PC-9 (cell line): Measurements from ENCODE around the gene DHFR. TPM values are rescaled to one million over a fixed set of nuclear protein-coding genes. Genes with fewer than 3 reads are reported as not detected.

Experiments
- BruUV-seq: library from RNA; stranded (reverse); fragments of 400-500 nt; replicated peaks from 2 replicates; lab custom pipeline; 2021; lab: Mats Ljungman, UMichigan
- CTCF ChIA-PET: fragments of 300-600 bp; sonication (Branson Sonifier 250); formaldehyde crosslinking; loops from one replicate; lab custom pipeline; 2022; ENCODE audit warnings: antibody characterized with exemption; lab: Charles Lee
- POLR2A ChIA-PET: fragments of 300-600 bp; sonication (Branson Sonifier 250); formaldehyde crosslinking; loops from one replicate; lab custom pipeline; 2022; ENCODE audit warnings: antibody characterized with exemption; ENCODE audit not compliant: unreplicated experiment; lab: Charles Lee
- DNase-seq, 2 experiments: peaks; one replicate each; pipeline versions ENCODE4 v3.0.0 to v3.0.0-alpha.2; 2015 to 2022; ENCODE audit warnings: mixed read lengths in 1 of 2
- H2AFZ ChIP-seq: fragments of 200-600 bp; sonication (generic); 2 replicates; pipeline ENCODE4 v1.8.1; 2017; ENCODE audit warnings: antibody characterized with exemption
- H3F3A ChIP-seq: fragments of 200-600 bp; sonication (generic); 2 replicates; pipeline ENCODE4 v1.8.1; 2017; ENCODE audit warnings: antibody characterized with exemption, mild to moderate bottlenecking, low read depth; ENCODE audit not compliant: insufficient read depth
- H3K27ac ChIP-seq: fragments of 200-600 bp; sonication (generic); 2 replicates; pipeline ENCODE4 v1.6.1; 2016; ENCODE audit warnings: mixed run types
- H3K27me3 ChIP-seq: fragments of 200-600 bp; sonication (generic); 2 replicates; pipeline ENCODE4 v1.6.1; 2016; ENCODE audit warnings: low read depth, mixed run types; ENCODE audit not compliant: insufficient read depth
- H3K36me3 ChIP-seq: fragments of 200-600 bp; sonication (generic); 2 replicates; pipeline ENCODE4 v1.6.1; 2016; ENCODE audit warnings: low read depth, mixed run types
- H3K4me1 ChIP-seq: fragments of 200-600 bp; sonication (generic); replicated peaks from 2 replicates; pipeline ENCODE4 v1.6.1; 2016; ENCODE audit warnings: mixed run types; ENCODE audit not compliant: insufficient read depth
- H3K4me2 ChIP-seq: fragments of 200-600 bp; sonication (generic); 2 replicates; pipeline ENCODE4 v1.6.1; 2017; ENCODE audit warnings: mixed run types
- H3K4me3 ChIP-seq: fragments of 200-600 bp; sonication (generic); 2 replicates; pipeline ENCODE4 v1.6.1; 2016; ENCODE audit warnings: mixed run types
- H3K79me2 ChIP-seq: fragments of 200-600 bp; sonication (generic); 2 replicates; pipeline ENCODE4 v1.6.1; 2017; ENCODE audit warnings: low read depth, mixed run types
- H3K9me2 ChIP-seq: fragments of 200-600 bp; sonication (generic); 2 replicates; pipeline ENCODE4 v1.8.1; 2017; ENCODE audit warnings: mild to moderate bottlenecking; ENCODE audit not compliant: insufficient read depth
- H3K9me3 ChIP-seq: fragments of 200-600 bp; sonication (generic); 2 replicates; pipeline ENCODE4 v1.8.1; 2016; ENCODE audit warnings: low read depth; ENCODE audit not compliant: insufficient read depth
- H4K20me1 ChIP-seq: fragments of 200-600 bp; sonication (generic); 2 replicates; pipeline ENCODE4 v1.8.1; 2017; ENCODE audit not compliant: insufficient read depth
- EZH2 ChIP-seq: fragments of 200-600 bp; sonication (generic); IDR thresholded peaks from 2 replicates; pipeline ENCODE4 v1.8.0; 2017; ENCODE audit warnings: antibody characterized with exemption, low read depth
- intact Hi-C: fragments of 100-400 bp; cut with micrococcal nuclease; formaldehyde crosslinking; loops from one replicate; pipeline ENCODE4 v1.10.0; 2022; ENCODE audit not compliant: unreplicated experiment
- total RNA-seq: library from RNA; stranded (reverse); gene quantifications from 2 replicates; pipeline ENCODE4 v1.2.3, GENCODE V29; 2021
- TF ChIP-seq, protein P1 (sequence below): fragments of 200-600 bp; sonication (generic); conservative IDR thresholded peaks from 2 replicates; pipeline ENCODE4 v1.6.1; 2017; ENCODE audit warnings: mixed run types, antibody characterized with exemption, mild to moderate bottlenecking, moderate library complexity

Gene DHFR
- total RNA-seq, 1 experiment from 2014 or later: 45.3 TPM

DNA sequence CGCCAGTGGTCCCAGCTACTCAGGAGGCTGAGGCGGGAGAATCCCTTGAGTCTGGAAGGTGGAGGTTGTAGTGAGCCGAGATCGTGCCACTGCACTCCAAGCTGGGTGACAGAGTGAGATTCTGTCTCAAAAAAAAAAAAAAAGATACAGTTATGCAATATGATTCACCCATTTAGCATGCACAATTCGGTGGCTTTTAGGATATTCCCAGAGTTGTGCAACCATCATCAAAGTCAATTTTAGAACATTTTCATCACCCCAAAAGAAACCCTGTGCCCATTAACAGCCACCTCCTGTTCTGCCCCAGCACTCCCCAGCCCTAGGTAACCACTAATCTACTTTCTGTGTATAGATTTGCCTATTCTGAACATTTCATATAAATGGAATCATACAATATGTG lies 4.3 kb upstream of the DHFR start:
- intact Hi-C loops: no loop called here
- BruUV-seq: no TSS peak

DNA sequence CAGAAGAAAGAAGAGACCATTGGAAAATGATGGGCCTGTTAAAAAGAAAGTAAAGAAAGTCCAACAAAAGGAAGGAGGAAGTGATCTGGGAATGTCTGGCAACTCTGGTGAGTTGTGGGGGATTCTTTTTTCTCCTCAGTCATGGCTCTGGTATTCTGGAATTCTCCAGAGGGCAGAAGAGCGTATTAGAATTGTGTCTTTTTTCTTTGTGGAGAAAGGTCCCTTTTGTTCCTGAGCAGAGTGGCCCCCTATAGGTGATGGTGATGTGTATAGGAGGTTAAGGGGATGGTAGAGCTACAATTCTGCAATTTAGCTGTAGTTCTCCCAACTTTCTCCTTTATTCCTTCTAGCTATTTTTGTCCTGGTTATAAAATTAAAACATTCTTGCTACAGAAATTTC lies 1.6 kb upstream of the DHFR start:
- Histone ChIP-seq H3K27me3 (no peaks in the 10 kb centered on the region), H3K9me3 (no peaks in the 10 kb centered on the region), H2AFZ (no peak overlapping the region), H3K4me2 (peak overlapping the region; percentile 87; the same call in 1 of the 2 replicates), H3K36me3 (peaks cover 18% of the 10 kb centered on the region; the same call in 1 of the 2 replicates), H3K4me1 (peaks cover 17% of the 10 kb centered on the region), H3K4me3 (no peak overlapping the region), H3F3A (no peaks in the 10 kb centered on the region), H4K20me1 (peaks cover 10% of the 10 kb centered on the region), H3K27ac (no peak overlapping the region), H3K79me2 (peaks cover 30% of the 10 kb centered on the region), H3K9me2 (no peaks in the 10 kb centered on the region)
- CTCF ChIA-PET: no interaction called here
- no TSS peak for BruUV-seq
- intact Hi-C loops: no loop called here
- POLR2A ChIA-PET: no interaction called here
- DNase-seq: no peak
- TF ChIP-seq EZH2: no peak
- TF ChIP-seq, protein P1, sequence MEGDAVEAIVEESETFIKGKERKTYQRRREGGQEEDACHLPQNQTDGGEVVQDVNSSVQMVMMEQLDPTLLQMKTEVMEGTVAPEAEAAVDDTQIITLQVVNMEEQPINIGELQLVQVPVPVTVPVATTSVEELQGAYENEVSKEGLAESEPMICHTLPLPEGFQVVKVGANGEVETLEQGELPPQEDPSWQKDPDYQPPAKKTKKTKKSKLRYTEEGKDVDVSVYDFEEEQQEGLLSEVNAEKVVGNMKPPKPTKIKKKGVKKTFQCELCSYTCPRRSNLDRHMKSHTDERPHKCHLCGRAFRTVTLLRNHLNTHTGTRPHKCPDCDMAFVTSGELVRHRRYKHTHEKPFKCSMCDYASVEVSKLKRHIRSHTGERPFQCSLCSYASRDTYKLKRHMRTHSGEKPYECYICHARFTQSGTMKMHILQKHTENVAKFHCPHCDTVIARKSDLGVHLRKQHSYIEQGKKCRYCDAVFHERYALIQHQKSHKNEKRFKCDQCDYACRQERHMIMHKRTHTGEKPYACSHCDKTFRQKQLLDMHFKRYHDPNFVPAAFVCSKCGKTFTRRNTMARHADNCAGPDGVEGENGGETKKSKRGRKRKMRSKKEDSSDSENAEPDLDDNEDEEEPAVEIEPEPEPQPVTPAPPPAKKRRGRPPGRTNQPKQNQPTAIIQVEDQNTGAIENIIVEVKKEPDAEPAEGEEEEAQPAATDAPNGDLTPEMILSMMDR: 0 out of 2 replicates have a peak, but pooled peaks have one; percentile 25

More for the DNA sequence above, 4.3 kb upstream of the DHFR start:
- ChIA-PET POLR2A (no interaction called here), CTCF (no interaction called here)
- Histone ChIP-seq H3F3A (no peaks in the 10 kb centered on the region), H4K20me1 (peaks cover 2% of the 10 kb centered on the region), H2AFZ (no peak overlapping the region), H3K4me3 (no peak overlapping the region), H3K36me3 (peaks cover 22% of the 10 kb centered on the region; the same call in 1 of the 2 replicates), H3K4me2 (no peak overlapping the region), H3K9me3 (no peaks in the 10 kb centered on the region), H3K4me1 (peaks cover 7% of the 10 kb centered on the region; the same call in 1 of the 2 replicates), H3K27ac (no peak overlapping the region), H3K9me2 (no peaks in the 10 kb centered on the region), H3K79me2 (peaks cover 14% of the 10 kb centered on the region), H3K27me3 (no peaks in the 10 kb centered on the region)
- no peak for DNase-seq
- TF ChIP-seq, protein P1: no peak
- TF ChIP-seq EZH2: no peak

GRCh38 chr5:80655231-80655774 lies 520 bp upstream of the DHFR start:
- H3K4me2 ChIP-seq: peak overlapping the region; percentile 87
- H4K20me1 ChIP-seq: peaks cover 10% of the 10 kb centered on the region
- H3K9me3 ChIP-seq: no peaks in the 10 kb centered on the region
- H3K27me3 ChIP-seq: no peaks in the 10 kb centered on the region
- peaks cover 17% of the 10 kb centered on the region for H3K4me1 ChIP-seq
- BruUV-seq: TSS peak; percentile 61
- TF ChIP-seq, protein P1: no peak
- TF ChIP-seq EZH2: no peak
- DNase-seq: peak in 1 of 2 experiments; percentile 35
- peak overlapping the region; percentile 60 for H3K27ac ChIP-seq
- peaks cover 18% of the 10 kb centered on the region; the same call in 1 of the 2 replicates for H3K36me3 ChIP-seq
- peaks cover 30% of the 10 kb centered on the region for H3K79me2 ChIP-seq
- ChIA-PET CTCF (no interaction called here), POLR2A (interaction anchor here (0.6 to 0.7 kb wide), 3 partner anchors 125 to 768 kb away, joined by 3 to 6 read pairs (median 4); no protein-coding TSS in a partner anchor)
- no peaks in the 10 kb centered on the region for H3K9me2 ChIP-seq
- no peaks in the 10 kb centered on the region for H3F3A ChIP-seq
- H3K4me3 ChIP-seq: peak overlapping the region; percentile 94
- peak overlapping the region; percentile 83 for H2AFZ ChIP-seq
- intact Hi-C loops: loop anchor here (1.0 kb wide), 1 partner anchor 167 kb away; the partner anchor contains the start of gene FAM151B
